Keratinocyte (primary cell): ENCODE measurements around the gene ZMIZ1. TPM values are rescaled to one million over a fixed set of nuclear protein-coding genes. Genes with fewer than 3 reads are reported as not detected.

Source experiments
- DNase-seq: peaks from one replicate; pipeline ENCODE4 v3.0.0-alpha.2; 2011; ENCODE audit warnings: low read depth, missing footprints, low spot score
- FAIRE-seq: peaks from 2 replicates; lab custom pipeline; 2011; peaks lifted over from hg19 to GRCh38; lab: Jason Lieb, UNC
- H2AFZ ChIP-seq: 2 replicates; pipeline ENCODE4 v1.6.0; 2012; ENCODE audit warnings: low read length, control low read depth, inconsistent platforms; ENCODE audit not compliant: control insufficient read depth
- H3K27ac ChIP-seq: 2 replicates; pipeline ENCODE4 v1.5.1; 2011; ENCODE audit warnings: low read length; ENCODE audit not compliant: control insufficient read depth, insufficient read depth
- H3K27me3 ChIP-seq: 3 replicates; pipeline ENCODE4 v1.6.0; 2011; ENCODE audit warnings: low read length; ENCODE audit not compliant: control insufficient read depth, insufficient read depth; ENCODE audit errors: extremely low read depth
- H3K36me3 ChIP-seq, 2 experiments: 2 replicates in 1 of 2; 3 replicates in 1 of 2; pipeline ENCODE4 v1.5.1; 2011; ENCODE audit warnings: low read length in 2 of 2, mild to moderate bottlenecking in 1 of 2; ENCODE audit not compliant: control insufficient read depth in 2 of 2, insufficient read depth in 2 of 2; ENCODE audit errors: extremely low read depth in 1 of 2
- H3K4me1 ChIP-seq: 3 replicates; pipeline ENCODE4 v1.5.1; 2011; ENCODE audit warnings: low read length; ENCODE audit not compliant: control insufficient read depth, insufficient read depth; ENCODE audit errors: extremely low read depth
- H3K4me2 ChIP-seq: 3 replicates; pipeline ENCODE4 v1.6.0; 2011; ENCODE audit warnings: low read depth, low read length; ENCODE audit not compliant: control insufficient read depth, insufficient read depth; ENCODE audit errors: extremely low read depth
- H3K4me3 ChIP-seq, 3 experiments: fragments of 200-600 bp in 1 of 3; sonication (generic) in 1 of 3; 2 replicates in 2 of 3; 3 replicates in 1 of 3; pipeline ENCODE4 v1.5.1; 2011 to 2016; ENCODE audit warnings: low read length in 3 of 3, mild to moderate bottlenecking in 3 of 3, control low read depth in 2 of 3, inconsistent platforms in 1 of 3, low read depth in 1 of 3, mixed read lengths in 1 of 3, mixed run types in 1 of 3, moderate library complexity in 1 of 3; ENCODE audit not compliant: control insufficient read depth in 2 of 3, insufficient read depth in 2 of 3; ENCODE audit errors: extremely low read depth in 1 of 3
- H3K79me2 ChIP-seq: 2 replicates; pipeline ENCODE4 v1.6.0; 2012; ENCODE audit warnings: low read length; ENCODE audit not compliant: control insufficient read depth, insufficient read depth
- H3K9ac ChIP-seq: 3 replicates; pipeline ENCODE4 v1.6.0; 2011; ENCODE audit warnings: low read length; ENCODE audit not compliant: control insufficient read depth, insufficient read depth; ENCODE audit errors: extremely low read depth
- H3K9me1 ChIP-seq: 3 replicates; pipeline ENCODE4 v1.6.0; 2011; ENCODE audit warnings: low read length; ENCODE audit not compliant: control insufficient read depth, insufficient read depth; ENCODE audit errors: extremely low read depth
- H3K9me3 ChIP-seq: 2 replicates; pipeline ENCODE4 v1.5.1; 2012; ENCODE audit warnings: low read depth, low read length; ENCODE audit not compliant: control insufficient read depth
- H4K20me1 ChIP-seq: 3 replicates; pipeline ENCODE4 v1.6.0; 2011; ENCODE audit warnings: low read length; ENCODE audit not compliant: control insufficient read depth, insufficient read depth; ENCODE audit errors: extremely low read depth
- EZH2 ChIP-seq: IDR thresholded peaks from one replicate; pipeline ENCODE4 v1.6.1; 2012; ENCODE audit warnings: inconsistent platforms, mild to moderate bottlenecking, low read length, moderate library complexity
- dilution Hi-C: fragments of 300-500 bp; cut with MboI; formaldehyde crosslinking; loops from one replicate; pipeline ENCODE4 v1.7.0; 2020; ENCODE audit warnings: low sequenced_read_pairs; ENCODE audit not compliant: extremely low pct_ligation_motif_present
- polyA plus RNA-seq, 5 experiments: library from polyadenylated mRNA; depleted of rRNA in 3 of 5; stranded (reverse) in 3 of 5; stranded (forward) in 1 of 5; unstranded in 1 of 5; fragments of >200 nt; gene quantifications; 1 replicate in 1 of 5; 2 replicates in 3 of 5; 3 replicates in 1 of 5; pipeline versions ENCODE4 v1.2.1 to v1.2.3, GENCODE V29; 2011 to 2012; ENCODE audit warnings: missing spikeins in 2 of 5, low read depth in 1 of 5, low replicate concordance in 1 of 5
- TF ChIP-seq, protein P1 (sequence below), 3 experiments: IDR thresholded peaks in 1 of 3; conservative IDR thresholded peaks in 1 of 3; optimal IDR thresholded peaks in 1 of 3; 2 replicates in 2 of 3; 3 replicates in 1 of 3; pipeline versions ENCODE3 to v1.5.1; 2011; ENCODE audit warnings: low read length in 3 of 3, mild to moderate bottlenecking in 3 of 3, moderate library complexity in 2 of 3, control low read depth in 1 of 3, inconsistent platforms in 1 of 3; ENCODE audit not compliant: insufficient read depth in 2 of 3; ENCODE audit errors: extremely low read depth in 1 of 3

ZMIZ1 gene
- polyA plus RNA-seq, 1 donor (not counting 4 experiments of a cell fraction or from before 2014, with no cell fraction given), result 1.8 TPM

DNA sequence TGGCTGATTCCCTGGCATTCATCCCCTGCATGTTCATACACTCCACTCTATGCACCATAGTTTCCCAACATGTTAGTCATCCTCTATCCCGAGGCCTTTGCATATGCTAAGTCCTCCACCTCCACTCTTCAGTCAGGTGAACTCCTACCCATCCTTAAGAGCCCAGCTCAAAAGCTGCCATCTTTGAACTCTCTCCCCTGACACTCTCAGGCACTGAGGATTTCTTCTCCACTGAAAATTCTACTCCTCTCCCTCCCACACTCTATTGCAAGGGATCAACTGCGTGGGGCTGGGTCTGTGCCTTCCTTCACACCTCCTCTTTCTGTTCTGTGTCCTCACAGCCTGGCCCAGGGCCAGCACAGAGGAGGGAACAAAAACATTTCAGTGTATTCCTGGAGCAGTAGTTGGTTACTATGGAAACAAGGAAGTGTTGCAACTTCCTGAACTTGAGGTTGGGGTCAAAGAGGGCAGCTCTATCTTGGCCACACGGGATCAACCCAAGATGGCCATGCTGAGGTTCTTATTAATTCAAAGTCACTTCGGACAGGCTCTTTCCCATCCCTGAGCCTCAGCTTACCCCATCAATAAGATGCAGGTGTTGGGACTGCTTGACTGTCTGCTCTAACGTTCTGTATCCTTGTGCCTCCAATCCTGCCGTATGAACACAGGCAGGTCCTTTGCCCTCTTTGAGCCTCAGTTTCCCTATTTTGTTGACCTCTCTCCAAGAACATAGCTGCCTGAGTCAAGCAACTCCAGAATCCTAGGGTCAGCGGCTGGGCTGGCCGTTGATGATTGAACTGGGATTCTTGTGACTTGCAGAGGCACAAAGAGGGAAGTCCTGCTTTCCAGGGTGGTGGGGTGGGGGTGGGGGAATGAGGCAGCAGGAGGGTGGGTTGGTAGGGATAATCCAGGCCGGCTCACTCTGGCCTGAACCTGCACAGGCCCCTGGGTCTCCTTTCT is 15.5 kb downstream of the ZMIZ1 start:
- peaks cover 16% of the 10 kb centered on the region for H3K79me2 ChIP-seq
- H3K9me3 ChIP-seq, result no peaks in the 10 kb centered on the region
- TF ChIP-seq, protein P1, sequence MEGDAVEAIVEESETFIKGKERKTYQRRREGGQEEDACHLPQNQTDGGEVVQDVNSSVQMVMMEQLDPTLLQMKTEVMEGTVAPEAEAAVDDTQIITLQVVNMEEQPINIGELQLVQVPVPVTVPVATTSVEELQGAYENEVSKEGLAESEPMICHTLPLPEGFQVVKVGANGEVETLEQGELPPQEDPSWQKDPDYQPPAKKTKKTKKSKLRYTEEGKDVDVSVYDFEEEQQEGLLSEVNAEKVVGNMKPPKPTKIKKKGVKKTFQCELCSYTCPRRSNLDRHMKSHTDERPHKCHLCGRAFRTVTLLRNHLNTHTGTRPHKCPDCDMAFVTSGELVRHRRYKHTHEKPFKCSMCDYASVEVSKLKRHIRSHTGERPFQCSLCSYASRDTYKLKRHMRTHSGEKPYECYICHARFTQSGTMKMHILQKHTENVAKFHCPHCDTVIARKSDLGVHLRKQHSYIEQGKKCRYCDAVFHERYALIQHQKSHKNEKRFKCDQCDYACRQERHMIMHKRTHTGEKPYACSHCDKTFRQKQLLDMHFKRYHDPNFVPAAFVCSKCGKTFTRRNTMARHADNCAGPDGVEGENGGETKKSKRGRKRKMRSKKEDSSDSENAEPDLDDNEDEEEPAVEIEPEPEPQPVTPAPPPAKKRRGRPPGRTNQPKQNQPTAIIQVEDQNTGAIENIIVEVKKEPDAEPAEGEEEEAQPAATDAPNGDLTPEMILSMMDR (optimal IDR thresholded peaks at IDR 0.05 in 1 of 3, IDR thresholded peaks at IDR 0.05 in 1 of 3, conservative IDR thresholded peaks at IDR 0.05 in 1 of 3; ENCODE audit: extremely low read depth in 1 of 3, insufficient read depth in 2 of 3, low read length in 3 of 3), result no peak
- no peak overlapping the region for H3K4me3 ChIP-seq
- no peak overlapping the region for H3K9ac ChIP-seq
- no peak overlapping the region for H3K27ac ChIP-seq
- peak; percentile 79 for FAIRE-seq
- dilution Hi-C loops, result no loop called here
- peaks cover 45% of the 10 kb centered on the region for H3K4me1 ChIP-seq
- H2AFZ ChIP-seq, result no peak overlapping the region
- H3K4me2 ChIP-seq, result no peak overlapping the region
- no peak for DNase-seq
- H4K20me1 ChIP-seq, result peaks cover 11% of the 10 kb centered on the region
- H3K36me3 ChIP-seq, result no peaks in the 10 kb centered on the region
- H3K27me3 ChIP-seq, result no peaks in the 10 kb centered on the region
- H3K9me1 ChIP-seq, result peaks cover 7% of the 10 kb centered on the region

DNA sequence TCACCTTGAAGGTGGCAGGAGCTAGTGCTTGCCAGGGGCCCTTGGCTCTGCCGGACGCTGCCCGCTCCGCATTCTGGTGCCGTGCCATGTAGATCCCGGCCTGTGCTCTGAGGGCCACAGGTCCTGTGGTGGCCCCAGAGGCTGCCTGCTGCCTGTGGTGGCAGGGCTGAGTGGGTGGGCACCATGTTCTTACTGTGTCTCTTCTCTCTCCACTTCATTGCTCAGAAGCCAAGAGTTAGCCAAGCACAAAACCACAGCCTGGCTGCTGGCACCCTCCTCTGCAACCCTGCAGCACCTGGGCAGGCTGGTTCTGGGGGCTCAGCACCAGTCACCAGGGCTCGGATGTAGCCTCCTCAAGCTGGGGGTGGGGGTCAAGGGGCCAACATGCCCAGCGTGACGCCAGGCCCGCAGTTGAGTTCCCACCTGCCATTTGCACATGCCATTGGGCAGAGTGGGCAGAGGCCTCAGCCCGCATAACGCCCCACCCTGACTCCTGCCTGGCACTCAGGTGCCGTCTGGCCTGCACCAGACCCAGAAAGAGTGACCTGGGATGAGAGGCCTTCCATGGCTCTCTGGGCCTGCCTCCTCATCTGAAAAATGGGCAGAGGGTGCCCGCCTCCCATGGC is 16.3 kb downstream of the ZMIZ1 start:
- no peaks in the 10 kb centered on the region for H3K36me3 ChIP-seq
- dilution Hi-C loops, result no loop called here
- DNase-seq, result no peak
- peaks cover 11% of the 10 kb centered on the region for H4K20me1 ChIP-seq
- no peak overlapping the region for H3K9ac ChIP-seq
- no peak overlapping the region for H3K27ac ChIP-seq
- no peaks in the 10 kb centered on the region for H3K9me3 ChIP-seq
- FAIRE-seq, result no peak
- no peaks in the 10 kb centered on the region for H3K27me3 ChIP-seq
- TF ChIP-seq EZH2, result no peak
- TF ChIP-seq, protein P1 (optimal IDR thresholded peaks at IDR 0.05 in 1 of 3, IDR thresholded peaks at IDR 0.05 in 1 of 3, conservative IDR thresholded peaks at IDR 0.05 in 1 of 3; ENCODE audit: extremely low read depth in 1 of 3, insufficient read depth in 2 of 3, low read length in 3 of 3), result no peak
- peaks cover 7% of the 10 kb centered on the region for H3K9me1 ChIP-seq
- H3K79me2 ChIP-seq, result peaks cover 12% of the 10 kb centered on the region
- H3K4me2 ChIP-seq, result no peak overlapping the region
- H3K4me1 ChIP-seq, result peaks cover 40% of the 10 kb centered on the region
- H3K4me3 ChIP-seq, result no peak overlapping the region
- H2AFZ ChIP-seq, result no peak overlapping the region
